Measurements from ENCODE around the gene GORASP1. TPM values are rescaled to one million over a fixed set of nuclear protein-coding genes. Genes with fewer than 3 reads are reported as not detected.

Gene GORASP1
- total RNA-seq, 3 donors from 2014 or later: 93.5 to 122 (median 94.7) TPM

DNA sequence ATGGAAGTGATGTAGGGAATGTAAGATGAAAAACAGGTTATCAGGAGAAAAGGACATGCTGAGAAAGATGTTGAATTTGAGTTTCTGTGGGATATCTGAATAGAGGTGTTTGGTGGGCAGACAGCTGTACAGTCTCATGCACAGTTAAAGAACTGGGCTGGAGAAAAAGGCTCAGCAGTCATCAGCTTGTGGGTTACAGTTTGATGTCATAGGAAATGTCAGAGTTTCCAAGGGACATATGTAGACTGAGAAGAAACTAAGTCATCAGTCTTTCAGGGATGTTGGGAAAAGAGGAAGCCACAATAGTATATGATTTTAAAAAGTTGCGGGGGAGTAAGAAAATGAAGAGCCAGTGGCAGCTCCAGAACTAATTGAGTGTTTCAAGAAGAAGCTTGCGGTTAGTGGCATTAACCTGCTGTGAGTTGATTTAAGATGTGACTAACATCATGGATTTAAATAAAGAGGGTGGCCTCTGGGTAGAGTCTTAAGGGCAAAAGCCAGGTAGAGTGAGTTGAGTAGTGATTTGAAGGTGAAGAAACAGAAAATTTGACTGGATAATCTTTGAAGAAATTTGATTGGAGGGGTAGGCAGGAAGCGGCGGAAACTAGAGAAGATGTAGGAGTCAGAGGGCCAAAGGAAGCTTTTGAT lies 24.6 kb downstream of the GORASP1 start:
- DNase-seq (no peak), ATAC-seq (no peak)
- Histone ChIP-seq H3K4me3 (no peak overlapping the region), H3K4me1 (ENCODE audit: low read depth) (no peaks in the 10 kb centered on the region), H3K36me3 (ENCODE audit: low read depth) (no peaks in the 10 kb centered on the region), H3K9me3 (no peaks in the 10 kb centered on the region)
- intact Hi-C loops (cut with DNase I, micrococcal nuclease): no loop called here
- TF ChIP-seq, protein P1, sequence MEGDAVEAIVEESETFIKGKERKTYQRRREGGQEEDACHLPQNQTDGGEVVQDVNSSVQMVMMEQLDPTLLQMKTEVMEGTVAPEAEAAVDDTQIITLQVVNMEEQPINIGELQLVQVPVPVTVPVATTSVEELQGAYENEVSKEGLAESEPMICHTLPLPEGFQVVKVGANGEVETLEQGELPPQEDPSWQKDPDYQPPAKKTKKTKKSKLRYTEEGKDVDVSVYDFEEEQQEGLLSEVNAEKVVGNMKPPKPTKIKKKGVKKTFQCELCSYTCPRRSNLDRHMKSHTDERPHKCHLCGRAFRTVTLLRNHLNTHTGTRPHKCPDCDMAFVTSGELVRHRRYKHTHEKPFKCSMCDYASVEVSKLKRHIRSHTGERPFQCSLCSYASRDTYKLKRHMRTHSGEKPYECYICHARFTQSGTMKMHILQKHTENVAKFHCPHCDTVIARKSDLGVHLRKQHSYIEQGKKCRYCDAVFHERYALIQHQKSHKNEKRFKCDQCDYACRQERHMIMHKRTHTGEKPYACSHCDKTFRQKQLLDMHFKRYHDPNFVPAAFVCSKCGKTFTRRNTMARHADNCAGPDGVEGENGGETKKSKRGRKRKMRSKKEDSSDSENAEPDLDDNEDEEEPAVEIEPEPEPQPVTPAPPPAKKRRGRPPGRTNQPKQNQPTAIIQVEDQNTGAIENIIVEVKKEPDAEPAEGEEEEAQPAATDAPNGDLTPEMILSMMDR (IDR thresholded peaks at IDR 0.05): no peak

DNA sequence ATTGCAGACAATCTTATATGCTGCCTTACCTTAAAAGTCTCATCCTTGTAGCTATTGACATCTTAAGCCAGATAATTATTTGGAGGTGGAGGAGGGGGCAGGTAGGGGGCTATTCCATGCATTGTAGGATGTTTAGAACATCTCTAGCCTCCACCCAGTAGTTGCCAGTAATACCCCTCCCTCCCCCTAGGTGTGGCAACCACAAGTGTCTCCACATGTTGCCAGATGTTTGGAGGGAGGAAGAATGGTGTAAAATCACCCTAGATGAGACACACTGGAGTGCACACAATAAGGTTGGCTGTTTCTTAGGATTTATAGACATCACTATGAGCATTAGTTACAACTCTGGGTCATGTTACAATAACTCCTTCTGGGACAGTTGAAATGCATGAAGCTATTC lies 27.4 kb downstream of the GORASP1 start:
- DNase-seq (no peak), ATAC-seq (no peak)
- TF ChIP-seq, protein P1 (IDR thresholded peaks at IDR 0.05): no peak
- H3K36me3 ChIP-seq (ENCODE audit: low read depth): no peaks in the 10 kb centered on the region
- intact Hi-C loops (cut with DNase I, micrococcal nuclease): no loop called here
- H3K4me3 ChIP-seq: no peak overlapping the region
- H3K4me1 ChIP-seq (ENCODE audit: low read depth): no peaks in the 10 kb centered on the region
- H3K9me3 ChIP-seq: no peaks in the 10 kb centered on the region

DNA sequence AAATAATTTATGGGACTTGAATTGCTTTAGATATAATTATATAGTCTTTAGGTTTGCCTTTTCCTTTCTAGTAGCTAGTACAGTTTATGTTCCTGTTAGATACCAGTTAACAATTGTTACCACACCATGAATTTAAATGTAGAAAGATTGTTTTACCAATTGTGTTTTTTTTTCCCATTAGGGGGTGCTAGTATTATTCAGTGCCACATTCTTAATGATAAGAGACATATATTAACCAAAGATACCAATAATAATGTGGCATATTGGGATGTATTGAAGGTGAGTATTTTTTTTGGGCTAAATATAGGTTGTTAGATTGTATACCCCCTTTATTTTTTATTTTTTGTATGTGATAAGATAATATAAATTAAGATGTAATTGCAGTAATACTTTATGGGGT lies 27.9 kb downstream of the GORASP1 start:
- DNase-seq (no peak), ATAC-seq (no peak)
- TF ChIP-seq, protein P1 (IDR thresholded peaks at IDR 0.05): no peak
- no peak overlapping the region for H3K4me3 ChIP-seq
- H3K4me1 ChIP-seq (ENCODE audit: low read depth): no peaks in the 10 kb centered on the region
- no peaks in the 10 kb centered on the region for H3K9me3 ChIP-seq
- H3K36me3 ChIP-seq (ENCODE audit: low read depth): no peaks in the 10 kb centered on the region
- intact Hi-C loops (cut with DNase I, micrococcal nuclease): no loop called here

DNA sequence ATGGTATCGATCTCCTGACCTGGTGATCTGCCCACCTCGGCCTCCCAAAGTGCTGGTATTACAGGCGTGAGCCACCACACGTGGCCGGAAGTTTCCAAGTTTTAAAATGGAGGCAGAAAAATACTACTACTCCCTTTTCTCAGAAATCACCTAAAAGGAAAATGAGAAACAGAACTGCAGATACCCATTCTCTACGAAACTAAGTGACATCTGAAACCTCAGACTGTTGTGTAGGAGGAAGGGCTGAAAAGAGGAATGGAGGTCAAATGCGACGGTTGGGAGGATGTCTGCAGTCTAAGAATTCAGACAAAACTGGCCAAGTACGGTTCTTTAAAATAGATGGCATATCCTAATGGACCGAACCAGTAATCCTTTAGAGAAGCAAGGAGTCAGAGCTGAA lies 31.5 kb downstream of the GORASP1 start:
- no peak overlapping the region for H3K4me3 ChIP-seq
- H3K9me3 ChIP-seq: no peaks in the 10 kb centered on the region
- intact Hi-C loops (cut with DNase I, micrococcal nuclease): no loop called here
- no peak for DNase-seq
- TF ChIP-seq, protein P1 (IDR thresholded peaks at IDR 0.05): no peak
- H3K36me3 ChIP-seq (ENCODE audit: low read depth): no peaks in the 10 kb centered on the region
- no peak for ATAC-seq
- H3K4me1 ChIP-seq (ENCODE audit: low read depth): no peaks in the 10 kb centered on the region

DNA sequence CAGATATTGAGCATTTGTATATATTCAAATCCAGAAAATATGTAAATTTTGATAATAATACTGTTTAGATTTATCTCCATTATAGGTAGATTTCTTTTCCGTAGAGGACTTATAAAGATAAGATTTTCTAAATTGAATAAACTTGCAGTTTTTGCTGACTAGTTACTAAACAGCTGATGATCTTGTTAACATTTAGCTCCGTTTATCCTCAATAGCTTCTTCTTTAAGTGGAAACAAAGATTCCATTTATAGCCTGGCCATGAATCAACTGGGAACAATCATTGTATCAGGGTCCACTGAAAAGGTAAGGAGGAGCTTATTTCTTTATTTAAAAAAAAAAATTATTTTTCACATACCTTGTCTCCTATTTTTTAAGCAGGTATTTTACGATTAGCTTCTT lies 38.9 kb downstream of the GORASP1 start:
- no peaks in the 10 kb centered on the region for H3K9me3 ChIP-seq
- DNase-seq: no peak
- intact Hi-C loops (cut with DNase I, micrococcal nuclease): no loop called here
- no peaks in the 10 kb centered on the region for H3K4me1 ChIP-seq (ENCODE audit: low read depth)
- TF ChIP-seq, protein P1 (IDR thresholded peaks at IDR 0.05): no peak
- no peak overlapping the region for H3K4me3 ChIP-seq
- no peak for ATAC-seq
- H3K36me3 ChIP-seq (ENCODE audit: low read depth): no peaks in the 10 kb centered on the region

DNA sequence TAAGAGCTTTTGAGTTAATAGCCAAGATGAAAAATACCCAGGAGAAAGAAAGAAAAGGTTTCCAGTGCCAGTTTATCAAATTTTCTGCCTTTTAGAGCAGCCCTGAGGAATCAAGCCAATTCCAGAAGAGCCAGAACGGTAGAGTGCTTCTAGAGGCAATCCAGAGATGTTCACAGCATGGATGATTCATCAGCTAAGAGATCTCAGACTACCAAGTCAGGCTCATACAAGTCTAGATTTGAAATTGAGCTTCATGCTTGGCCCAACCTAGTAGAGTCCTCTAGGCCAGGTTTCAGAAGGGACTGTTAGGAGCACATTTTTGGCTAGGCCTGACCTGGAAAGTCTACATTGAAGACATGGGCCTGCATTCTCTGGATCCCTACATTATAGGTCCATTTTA lies 40.1 kb downstream of the GORASP1 start:
- Histone ChIP-seq H3K36me3 (ENCODE audit: low read depth) (no peaks in the 10 kb centered on the region), H3K4me3 (no peak overlapping the region), H3K4me1 (ENCODE audit: low read depth) (peaks cover 6% of the 10 kb centered on the region), H3K9me3 (no peaks in the 10 kb centered on the region)
- DNase-seq (no peak), ATAC-seq (no peak)
- intact Hi-C loops (cut with DNase I, micrococcal nuclease): no loop called here
- TF ChIP-seq, protein P1 (IDR thresholded peaks at IDR 0.05): no peak

Measured in mucosa of descending colon (tissue), 3 donors.